Measurements from ENCODE around the gene NCKAP1. TPM values are rescaled to one million over a fixed set of nuclear protein-coding genes. Genes with fewer than 3 reads are reported as not detected.

NCKAP1 gene
- total and polyA plus RNA-seq, 2 donors (not counting 3 experiments of a cell fraction or from before 2014, with no cell fraction given): 49.4 to 130 TPM

- ChIA-PET POLR2A (no interaction called here), CTCF (interaction anchor here (1.0 to 1.7 kb wide), 2 partner anchors 8 to 10 kb away, joined by 3 to 4 read pairs; no protein-coding TSS in a partner anchor)
- Histone ChIP-seq H3K9me3 (replicated peaks; ENCODE audit: control insufficient read depth, insufficient read depth, low read length) (no peaks in the 10 kb centered on the region), H3K4me3 (replicated peaks in 1 of 3; ENCODE audit: insufficient read depth in 1 of 3, low read depth in 1 of 3, low read length in 3 of 3) (no peak overlapping the region), H2AFZ (ENCODE audit: low read depth, low read length) (no peak overlapping the region), H3K79me2 (ENCODE audit: control insufficient read depth, insufficient read depth, low read length) (peaks cover 100% of the 10 kb centered on the region), H4K20me1 (replicated peaks; ENCODE audit: control insufficient read depth, extremely low read depth, insufficient read depth, low read length) (peaks cover 21% of the 10 kb centered on the region), H3K4me1 (ENCODE audit: control insufficient read depth, extremely low read depth, insufficient read depth, low read length) (no peaks in the 10 kb centered on the region), H3K27ac (ENCODE audit: insufficient read depth, low read depth, low read length) (no peak overlapping the region), H3K9ac (replicated peaks; ENCODE audit: extremely low read depth, insufficient read depth, low read length) (no peak overlapping the region), H3K4me2 (ENCODE audit: insufficient read depth, low read length) (no peak overlapping the region), H3K9me1 (replicated peaks; ENCODE audit: control insufficient read depth, extremely low read depth, insufficient read depth, low read length) (no peaks in the 10 kb centered on the region), H3K36me3 (ENCODE audit: control insufficient read depth in 2 of 2, extremely low read depth in 1 of 2, insufficient read depth in 2 of 2, low read length in 2 of 2) (peaks cover 0 to 11% of the 10 kb centered on the region in 2 experiments), H3K27me3 (ENCODE audit: control insufficient read depth in 2 of 2, insufficient read depth in 2 of 2, low read length in 2 of 2) (no peaks in the 10 kb centered on the region)
- intact Hi-C loops (cut with micrococcal nuclease) (no loop called here), dilution Hi-C loops (cut with MboI; ENCODE audit: extremely low pct_ligation_motif_present, low sequenced_read_pairs) (no loop called here)
- no peak for FAIRE-seq
- no TSS peak for BruUV-seq (replicated peaks)
- no peak for TF ChIP-seq FOS (IDR thresholded peaks at IDR 0.05; ENCODE audit: borderline replicate concordance, insufficient read depth, low read length)
- TF ChIP-seq GATA2 (IDR thresholded peaks at IDR 0.05; ENCODE audit: insufficient read depth, insufficient read length, low read depth, low read length): no peak
- no peak for TF ChIP-seq POLR2A (IDR thresholded peaks at IDR 0.05; ENCODE audit: low read depth, low read length)
- TF ChIP-seq EZH2 (IDR thresholded peaks at IDR 0.05; ENCODE audit: borderline replicate concordance, low read depth, low read length, severe bottlenecking): no peak
- TF ChIP-seq POLR2AphosphoS5 (IDR thresholded peaks at IDR 0.05; ENCODE audit: insufficient read depth, low read depth, low read length): no peak
- no peak for TF ChIP-seq CTCF (IDR thresholded peaks at IDR 0.05; ENCODE audit: extremely low read depth in 1 of 2, insufficient read depth in 1 of 2, low read depth in 1 of 2, low read length in 2 of 2)
- no peak for TF ChIP-seq MAX (IDR thresholded peaks at IDR 0.05; ENCODE audit: insufficient read depth, insufficient read length)
- TF ChIP-seq MYC (IDR thresholded peaks at IDR 0.05; ENCODE audit: low read depth, low read length): no peak
- no peak for TF ChIP-seq JUN (IDR thresholded peaks at IDR 0.05; ENCODE audit: borderline replicate concordance, insufficient read depth, insufficient read length, low read depth)
- no peak for DNase-seq (ENCODE audit: low read depth, low spot score)
Measured at GRCh38 chr2:183021613-183022012, 16.6 kb downstream of the NCKAP1 start.

Measured in endothelial cell of umbilical vein (primary cell).